AG04450 (cell line): ENCODE data around the gene TP53INP2. TPM values are rescaled to one million over a fixed set of nuclear protein-coding genes. Genes with fewer than 3 reads are reported as not detected.

Source experiments
- CTCF ChIA-PET: fragments of 300-600, 350-600 bp; formaldehyde crosslinking; extraction: SDS; loops from one replicate; lab custom pipeline; 2022; ENCODE audit warnings: antibody characterized with exemption, inconsistent platforms; lab: Charles Lee
- POLR2A ChIA-PET: fragments of 350-600 bp; formaldehyde crosslinking; extraction: SDS; loops from one replicate; lab custom pipeline; 2021; ENCODE audit warnings: antibody characterized with exemption, inconsistent platforms; lab: Yijun Ruan, JAX
- DNase-seq: peaks from one replicate; pipeline ENCODE4 v3.0.0-alpha.2; 2011; ENCODE audit warnings: low read depth, low spot score
- H3K27ac ChIP-seq: one replicate; pipeline ENCODE4 v1.5.1; 2012; ENCODE audit warnings: low read depth, low read length, control low read depth
- H3K27me3 ChIP-seq: one replicate; pipeline ENCODE4 v1.6.0; 2012; ENCODE audit warnings: low read length; ENCODE audit not compliant: control insufficient read depth, insufficient read depth
- H3K4me3 ChIP-seq: 2 replicates; pipeline ENCODE4 v1.5.1; 2011; ENCODE audit warnings: mild to moderate bottlenecking, low read depth, low read length, control low read depth
- H3K9me3 ChIP-seq: 2 replicates; pipeline ENCODE4 v1.5.1; 2012; ENCODE audit warnings: low read length; ENCODE audit not compliant: control insufficient read depth, insufficient read depth
- CTCF ChIP-seq: IDR thresholded peaks from 2 replicates; pipeline ENCODE4 v1.5.1; 2011; ENCODE audit warnings: low read depth, low read length, control low read depth, inconsistent platforms
- polyA plus RNA-seq: library from polyadenylated mRNA; depleted of rRNA; stranded (reverse); fragments of >200 nt; gene quantifications from 2 replicates; pipeline ENCODE4 v1.2.3, GENCODE V29; 2011

Gene TP53INP2
- polyA plus RNA-seq, 1 experiment = 5.9 TPM

GRCh38 chr20:34709044-34709830 is 5.1 kb downstream of the TP53INP2 start:
- peak overlapping the region; percentile 73 for H3K27ac ChIP-seq
- POLR2A ChIA-PET = no interaction called here
- CTCF ChIA-PET = interaction anchor here (0.6 to 1.8 kb wide), 4 partner anchors 50 to 397 kb away, joined by 3 to 7 read pairs (median 3); no protein-coding TSS in a partner anchor
- TF ChIP-seq CTCF = no peak
- H3K27me3 ChIP-seq = no peaks in the 10 kb centered on the region
- no peak for DNase-seq
- H3K9me3 ChIP-seq = no peaks in the 10 kb centered on the region
- peak overlapping the region; percentile 60 for H3K4me3 ChIP-seq

GRCh38 chr20:34709831-34710567 is 5.9 kb downstream of the TP53INP2 start:
- Histone ChIP-seq H3K9me3 (no peaks in the 10 kb centered on the region), H3K4me3 (peak overlapping the region; percentile 60), H3K27ac (no peak overlapping the region), H3K27me3 (no peaks in the 10 kb centered on the region)
- DNase-seq = no peak
- POLR2A ChIA-PET = interaction anchor here (0.6 kb wide), 1 partner anchor 196 kb away, joined by 4 read pairs; no protein-coding TSS in a partner anchor
- CTCF ChIA-PET = interaction anchor here (0.6 to 1.6 kb wide), 5 partner anchors 11 to 397 kb away, joined by 3 to 5 read pairs (median 3); no protein-coding TSS in a partner anchor
- peak; percentile 36 for TF ChIP-seq CTCF

- DNase-seq = no peak
- Histone ChIP-seq H3K27ac (no peak overlapping the region), H3K27me3 (no peaks in the 10 kb centered on the region), H3K9me3 (no peaks in the 10 kb centered on the region), H3K4me3 (peak overlapping the region; percentile 58; the same call in 1 of the 2 replicates)
- TF ChIP-seq CTCF = no peak
- ChIA-PET POLR2A (interaction anchor here (0.5 to 0.6 kb wide), 2 partner anchors 12 to 156 kb away, joined by 4 to 5 read pairs; no protein-coding TSS in a partner anchor), CTCF (interaction anchor here (0.7 to 1.6 kb wide), 3 partner anchors 11 to 398 kb away, joined by 3 to 4 read pairs (median 3); no protein-coding TSS in a partner anchor)
Observed at GRCh38 chr20:34710568-34710839, 6.4 kb downstream of the TP53INP2 start.

GRCh38 chr20:34710861-34711574 is 6.9 kb downstream of the TP53INP2 start:
- POLR2A ChIA-PET = interaction anchor here (0.5 to 0.6 kb wide), 2 partner anchors 12 to 155 kb away, joined by 4 to 5 read pairs; no protein-coding TSS in a partner anchor

More at GRCh38 chr20:34710861-34711574, 6.9 kb downstream of the TP53INP2 start:
- TF ChIP-seq CTCF = no peak
- H3K9me3 ChIP-seq = no peaks in the 10 kb centered on the region
- H3K27me3 ChIP-seq = no peaks in the 10 kb centered on the region
- no peak overlapping the region for H3K27ac ChIP-seq
- no peak for DNase-seq
- no peak overlapping the region for H3K4me3 ChIP-seq
- CTCF ChIA-PET = interaction anchor here (0.7 to 1.6 kb wide), 4 partner anchors 10 to 398 kb away, joined by 3 to 4 read pairs (median 3); no protein-coding TSS in a partner anchor
